Measurements from ENCODE around the gene ZBTB9. TPM values are rescaled to one million over a fixed set of nuclear protein-coding genes. Genes with fewer than 3 reads are reported as not detected.

ZBTB9 gene
- total and polyA plus RNA-seq, 2 donors (not counting 1 experiment from before 2014, with no cell fraction given), result 2.9 to 11.8 TPM

DNA sequence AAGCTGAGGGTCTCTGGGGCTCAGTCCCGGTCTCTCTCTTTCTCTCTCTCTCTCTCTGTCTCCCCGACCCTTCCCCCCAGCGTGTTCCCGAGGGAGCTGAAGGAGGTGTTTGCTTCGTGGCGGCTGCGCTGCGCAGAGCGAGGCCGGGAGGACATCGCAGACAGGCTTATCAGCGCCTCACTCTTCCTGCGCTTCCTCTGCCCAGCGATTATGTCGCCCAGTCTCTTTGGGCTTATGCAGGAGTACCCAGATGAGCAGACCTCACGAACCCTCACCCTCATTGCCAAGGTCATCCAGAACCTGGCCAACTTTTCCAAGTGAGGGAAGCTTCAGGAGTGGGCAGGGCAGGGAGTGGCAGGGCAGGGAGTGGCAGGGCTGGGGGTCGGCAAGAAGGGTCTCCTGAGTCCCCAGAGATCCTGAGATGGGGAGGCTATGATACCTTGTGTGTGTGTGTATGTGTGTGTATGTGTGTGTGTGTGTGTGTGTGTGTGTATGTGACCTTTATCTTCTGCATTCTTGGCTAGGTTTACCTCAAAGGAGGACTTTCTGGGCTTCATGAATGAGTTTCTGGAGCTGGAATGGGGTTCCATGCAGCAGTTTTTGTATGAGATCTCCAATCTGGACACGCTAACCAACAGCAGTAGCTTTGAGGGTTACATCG is 13.6 kb upstream of the ZBTB9 start:
- DNase-seq, result no peak

DNA sequence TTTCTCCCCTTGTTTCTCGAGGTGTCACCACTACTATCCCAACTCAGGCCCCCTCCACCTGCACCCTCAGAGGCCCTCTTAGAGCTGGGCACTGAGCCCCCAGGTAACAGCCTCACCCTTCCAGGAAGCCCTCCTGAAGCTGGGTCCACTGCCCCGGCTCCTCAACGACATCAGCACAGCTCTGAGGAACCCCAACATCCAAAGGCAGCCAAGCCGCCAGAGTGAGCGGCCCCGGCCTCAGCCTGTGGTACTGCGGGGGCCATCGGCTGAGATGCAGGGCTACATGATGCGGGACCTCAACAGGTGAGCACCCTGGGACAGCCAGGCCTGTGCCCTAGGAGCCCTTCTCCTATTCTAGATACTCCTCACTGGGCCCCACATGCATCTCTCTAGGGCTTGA is 12.9 kb upstream of the ZBTB9 start:
- Mint-ChIP-seq H3K27me3 (no peaks in the 10 kb centered on the region), H3K4me1 (no peaks in the 10 kb centered on the region), H3K27ac (no peak overlapping the region), H3K9me3 (ENCODE audit: insufficient read depth) (no peaks in the 10 kb centered on the region), H3K4me3 (no peak overlapping the region)
- intact Hi-C loops (cut with micrococcal nuclease), result no loop called here
- CTCF ChIA-PET, result interaction anchor here (0.7 kb wide), 1 partner anchor 210 kb away, joined by 3 read pairs; no protein-coding TSS in a partner anchor
- no peaks in the 10 kb centered on the region for H3K27me3 ChIP-seq (replicated peaks in 1 of 4; ENCODE audit: control extremely low read depth in 1 of 4, control insufficient read depth in 3 of 4, insufficient read depth in 4 of 4, low read length in 3 of 4)
- H3K79me2 ChIP-seq (ENCODE audit: control insufficient read depth, insufficient read depth, low read length), result no peaks in the 10 kb centered on the region
- ATAC-seq (ENCODE audit: low read depth) (no peak), DNase-seq (no peak)
- H3K4me3 ChIP-seq (ENCODE audit: control extremely low read depth in 1 of 5, extremely low read depth in 1 of 5, insufficient read depth in 1 of 5, low read depth in 2 of 5, low read length in 4 of 5), result no peak overlapping the region
- H3K9me3 ChIP-seq (ENCODE audit: control extremely low read depth in 1 of 3, control insufficient read depth in 2 of 3, insufficient read depth in 1 of 3, low read length in 2 of 3), result no peaks in the 10 kb centered on the region
- H3K4me2 ChIP-seq (replicated peaks; ENCODE audit: low read depth, low read length, poor library complexity, severe bottlenecking), result no peak overlapping the region
- POLR2A ChIA-PET, result no interaction called here
- H3K9ac ChIP-seq (ENCODE audit: low read length), result no peak overlapping the region
- H3K4me1 ChIP-seq (ENCODE audit: control insufficient read depth in 2 of 2, insufficient read depth in 2 of 2, low read length in 2 of 2), result no peaks in the 10 kb centered on the region
- H4K20me1 ChIP-seq (ENCODE audit: control insufficient read depth, insufficient read depth, low read length, poor library complexity, severe bottlenecking), result no peaks in the 10 kb centered on the region
- no peak overlapping the region for H3K27ac ChIP-seq (ENCODE audit: low read length in 2 of 2)
- WGBS (ENCODE audit: insufficient coverage), result 99% methylated on average over 9 of the region's 9 CpGs
- H2AFZ ChIP-seq (ENCODE audit: insufficient read depth, low read depth, low read length, poor library complexity, severe bottlenecking), result no peak overlapping the region
- peaks cover 4 to 58% of the 10 kb centered on the region in 2 experiments for H3K36me3 ChIP-seq (replicated peaks in 1 of 2; ENCODE audit: control extremely low read depth in 1 of 2, control insufficient read depth in 1 of 2, extremely low read depth in 1 of 2, insufficient read depth in 2 of 2, low read length in 1 of 2)
- TF ChIP-seq, protein P1, sequence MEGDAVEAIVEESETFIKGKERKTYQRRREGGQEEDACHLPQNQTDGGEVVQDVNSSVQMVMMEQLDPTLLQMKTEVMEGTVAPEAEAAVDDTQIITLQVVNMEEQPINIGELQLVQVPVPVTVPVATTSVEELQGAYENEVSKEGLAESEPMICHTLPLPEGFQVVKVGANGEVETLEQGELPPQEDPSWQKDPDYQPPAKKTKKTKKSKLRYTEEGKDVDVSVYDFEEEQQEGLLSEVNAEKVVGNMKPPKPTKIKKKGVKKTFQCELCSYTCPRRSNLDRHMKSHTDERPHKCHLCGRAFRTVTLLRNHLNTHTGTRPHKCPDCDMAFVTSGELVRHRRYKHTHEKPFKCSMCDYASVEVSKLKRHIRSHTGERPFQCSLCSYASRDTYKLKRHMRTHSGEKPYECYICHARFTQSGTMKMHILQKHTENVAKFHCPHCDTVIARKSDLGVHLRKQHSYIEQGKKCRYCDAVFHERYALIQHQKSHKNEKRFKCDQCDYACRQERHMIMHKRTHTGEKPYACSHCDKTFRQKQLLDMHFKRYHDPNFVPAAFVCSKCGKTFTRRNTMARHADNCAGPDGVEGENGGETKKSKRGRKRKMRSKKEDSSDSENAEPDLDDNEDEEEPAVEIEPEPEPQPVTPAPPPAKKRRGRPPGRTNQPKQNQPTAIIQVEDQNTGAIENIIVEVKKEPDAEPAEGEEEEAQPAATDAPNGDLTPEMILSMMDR (IDR thresholded peaks at IDR 0.05), result no peak
- TF ChIP-seq EZH2 (IDR thresholded peaks at IDR 0.05; ENCODE audit: borderline replicate concordance, insufficient read depth, low read depth, low read length, poor library complexity, severe bottlenecking), result no peak

More for the DNA sequence above, 13.6 kb upstream of the ZBTB9 start:
- Histone ChIP-seq H3K79me2 (ENCODE audit: control insufficient read depth, insufficient read depth, low read length) (no peaks in the 10 kb centered on the region), H3K36me3 (replicated peaks in 1 of 2; ENCODE audit: control extremely low read depth in 1 of 2, control insufficient read depth in 1 of 2, extremely low read depth in 1 of 2, insufficient read depth in 2 of 2, low read length in 1 of 2) (peaks cover 4 to 59% of the 10 kb centered on the region in 2 experiments), H3K9ac (ENCODE audit: low read length) (no peak overlapping the region), H3K27me3 (replicated peaks in 1 of 4; ENCODE audit: control extremely low read depth in 1 of 4, control insufficient read depth in 3 of 4, insufficient read depth in 4 of 4, low read length in 3 of 4) (no peaks in the 10 kb centered on the region), H2AFZ (ENCODE audit: insufficient read depth, low read depth, low read length, poor library complexity, severe bottlenecking) (no peak overlapping the region), H3K9me3 (ENCODE audit: control extremely low read depth in 1 of 3, control insufficient read depth in 2 of 3, insufficient read depth in 1 of 3, low read length in 2 of 3) (no peaks in the 10 kb centered on the region), H3K4me3 (ENCODE audit: control extremely low read depth in 1 of 5, extremely low read depth in 1 of 5, insufficient read depth in 1 of 5, low read depth in 2 of 5, low read length in 4 of 5) (no peak overlapping the region), H3K4me2 (replicated peaks; ENCODE audit: low read depth, low read length, poor library complexity, severe bottlenecking) (no peak overlapping the region), H3K27ac (ENCODE audit: low read length in 2 of 2) (no peak overlapping the region), H4K20me1 (ENCODE audit: control insufficient read depth, insufficient read depth, low read length, poor library complexity, severe bottlenecking) (no peaks in the 10 kb centered on the region), H3K4me1 (ENCODE audit: control insufficient read depth in 2 of 2, insufficient read depth in 2 of 2, low read length in 2 of 2) (no peaks in the 10 kb centered on the region)
- Mint-ChIP-seq H3K27ac (no peak overlapping the region), H3K9me3 (ENCODE audit: insufficient read depth) (no peaks in the 10 kb centered on the region), H3K27me3 (no peaks in the 10 kb centered on the region), H3K4me3 (no peak overlapping the region), H3K4me1 (no peaks in the 10 kb centered on the region)
- 92% methylated on average over 17 of the region's 19 CpGs for WGBS (ENCODE audit: insufficient coverage)
- no peak for ATAC-seq (ENCODE audit: low read depth)
- ChIA-PET CTCF (interaction anchor here (0.7 kb wide), 1 partner anchor 209 kb away, joined by 3 read pairs; no protein-coding TSS in a partner anchor), POLR2A (no interaction called here)
- intact Hi-C loops (cut with micrococcal nuclease), result no loop called here
- TF ChIP-seq, protein P1 (IDR thresholded peaks at IDR 0.05), result no peak
- TF ChIP-seq EZH2 (IDR thresholded peaks at IDR 0.05; ENCODE audit: borderline replicate concordance, insufficient read depth, low read depth, low read length, poor library complexity, severe bottlenecking), result no peak

Data from B cell (primary cell).